H1 (cell line): ENCODE results near the gene KCNN4. TPM values are rescaled to one million over a fixed set of nuclear protein-coding genes. Genes with fewer than 3 reads are reported as not detected.

Experiments
- CTCF ChIA-PET: fragments of 300-600 bp; sonication (Branson Sonifier 250); formaldehyde crosslinking; loops from one replicate; lab custom pipeline; 2021; ENCODE audit not compliant: partially characterized antibody; lab: Charles Lee
- POLR2A ChIA-PET: fragments of 300-600 bp; sonication (Branson Sonifier 250); formaldehyde crosslinking; loops from one replicate; lab custom pipeline; 2021; ENCODE audit warnings: inconsistent platforms; ENCODE audit not compliant: partially characterized antibody; lab: Charles Lee
- DNase-seq, 2 experiments: peaks; one replicate each; pipeline versions ENCODE4 v3.0.0 to v3.0.0-alpha.2; 2010 to 2022; ENCODE audit warnings: low spot score in 2 of 2, low read depth in 1 of 2, mixed read lengths in 1 of 2
- FAIRE-seq: peaks from 2 replicates; lab custom pipeline; 2011; peaks lifted over from hg19 to GRCh38; lab: Jason Lieb, UNC
- H2AFZ ChIP-seq: 2 replicates; pipeline ENCODE4 v1.8.1; 2012; ENCODE audit warnings: low read length, inconsistent platforms
- H2AK5ac ChIP-seq: 2 replicates; pipeline ENCODE4 v1.6.1; 2013; ENCODE audit warnings: low read depth, low read length
- H2BK120ac ChIP-seq: replicated peaks from 2 replicates; pipeline ENCODE3; 2013; ENCODE audit warnings: low read depth, low read length, inconsistent platforms
- H2BK12ac ChIP-seq: 2 replicates; pipeline ENCODE4 v1.6.1; 2013; ENCODE audit warnings: low read depth, low read length
- H2BK15ac ChIP-seq: 2 replicates; pipeline ENCODE4 v1.6.1; 2013; ENCODE audit warnings: low read length
- H2BK20ac ChIP-seq: 2 replicates; pipeline ENCODE4 v1.6.1; 2013; ENCODE audit warnings: low read length
- H2BK5ac ChIP-seq: 2 replicates; pipeline ENCODE4 v1.6.1; 2013; ENCODE audit warnings: low read depth, low read length
- H3K14ac ChIP-seq: 2 replicates; pipeline ENCODE4 v1.6.1; 2013; ENCODE audit warnings: inconsistent platforms; ENCODE audit not compliant: insufficient read length
- H3K18ac ChIP-seq: 2 replicates; pipeline ENCODE4 v1.6.1; 2013; ENCODE audit warnings: low read length; ENCODE audit errors: extremely low read depth
- H3K23ac ChIP-seq: 2 replicates; pipeline ENCODE4 v1.6.1; 2013; ENCODE audit warnings: inconsistent platforms; ENCODE audit not compliant: insufficient read length
- H3K23me2 ChIP-seq: 2 replicates; pipeline ENCODE4 v1.6.1; 2013; ENCODE audit warnings: low read depth, low read length
- H3K27ac ChIP-seq: 2 replicates; pipeline ENCODE4 v1.6.1; 2011; ENCODE audit warnings: low read depth, low read length, inconsistent platforms
- H3K27me3 ChIP-seq, 4 experiments: replicated peaks in 1 of 4; 1 replicate in 1 of 4; 2 replicates in 3 of 4; pipeline versions ENCODE4 v1.6.1 to v1.8.1; 2011 to 2013; ENCODE audit warnings: low read length in 3 of 4, mild to moderate bottlenecking in 3 of 4, inconsistent platforms in 2 of 4, mixed read lengths in 2 of 4, moderate library complexity in 1 of 4; ENCODE audit not compliant: control insufficient read depth in 3 of 4, insufficient read depth in 3 of 4; ENCODE audit errors: extremely low read depth in 1 of 4
- H3K36me3 ChIP-seq, 4 experiments: 2 replicates each; pipeline versions ENCODE4 v1.6.1 to v1.8.1; 2011 to 2013; ENCODE audit warnings: mild to moderate bottlenecking in 4 of 4, low read length in 3 of 4, moderate library complexity in 2 of 4, control low read depth in 1 of 4, inconsistent platforms in 1 of 4; ENCODE audit not compliant: insufficient read depth in 4 of 4, control insufficient read depth in 2 of 4
- H3K4ac ChIP-seq: replicated peaks from 2 replicates; pipeline ENCODE3; 2013; ENCODE audit warnings: low read length, low read depth, mixed read lengths, inconsistent platforms; ENCODE audit not compliant: insufficient read length
- H3K4me1 ChIP-seq, 4 experiments: replicated peaks in 1 of 4; 1 replicate in 1 of 4; 2 replicates in 3 of 4; pipeline versions ENCODE4 v1.6.1 to v1.8.1; 2011 to 2013; ENCODE audit warnings: low read length in 3 of 4, inconsistent platforms in 2 of 4, mixed read lengths in 1 of 4; ENCODE audit not compliant: insufficient read depth in 4 of 4, control insufficient read depth in 3 of 4
- H3K4me2 ChIP-seq, 2 experiments: 2 replicates each; pipeline versions ENCODE4 v1.6.1 to v1.8.1; 2011 to 2013; ENCODE audit warnings: low read depth in 2 of 2, low read length in 2 of 2, control low read depth in 1 of 2, inconsistent platforms in 1 of 2, mild to moderate bottlenecking in 1 of 2; ENCODE audit not compliant: insufficient read depth in 1 of 2
- H3K4me3 ChIP-seq, 4 experiments: fragments of 200-600, 300-600 bp in 1 of 4; sonication (generic), shearing (Covaris generic), sonication (Bioruptor Twin) in 1 of 4; 2 replicates each; pipeline versions ENCODE4 v1.5.1 to v1.8.1; 2011 to 2016; ENCODE audit warnings: low read length in 4 of 4, low read depth in 3 of 4, control low read depth in 2 of 4, inconsistent platforms in 2 of 4, mild to moderate bottlenecking in 2 of 4, mixed read lengths in 1 of 4, moderate library complexity in 1 of 4; ENCODE audit not compliant: insufficient read depth in 2 of 4; ENCODE audit errors: extremely low read depth in 1 of 4
- H3K56ac ChIP-seq: replicated peaks from 2 replicates; pipeline ENCODE3; 2013; ENCODE audit warnings: low read depth, mild to moderate bottlenecking, mixed read lengths, low read length, inconsistent platforms; ENCODE audit not compliant: insufficient read length
- H3K79me1 ChIP-seq: 2 replicates; pipeline ENCODE4 v1.6.1; 2013; ENCODE audit warnings: low read depth, low read length, control low read depth
- H3K79me2 ChIP-seq, 2 experiments: 2 replicates each; pipeline versions ENCODE4 v1.6.1 to v1.8.1; 2012 to 2013; ENCODE audit warnings: low read length in 2 of 2, mild to moderate bottlenecking in 2 of 2, inconsistent platforms in 1 of 2; ENCODE audit not compliant: insufficient read depth in 2 of 2, control insufficient read depth in 1 of 2
- H3K9ac ChIP-seq, 4 experiments: replicated peaks in 1 of 4; 1 replicate in 1 of 4; 2 replicates in 3 of 4; pipeline versions ENCODE4 v1.6.1 to v1.8.1; 2011 to 2013; ENCODE audit warnings: low read depth in 3 of 4, low read length in 3 of 4, control low read depth in 2 of 4, mild to moderate bottlenecking in 2 of 4, moderate library complexity in 2 of 4, inconsistent platforms in 1 of 4; ENCODE audit errors: extremely low read depth in 1 of 4
- H3K9me3 ChIP-seq, 2 experiments: 2 replicates each; pipeline versions ENCODE4 v1.6.1 to v1.8.1; 2012 to 2013; ENCODE audit warnings: mild to moderate bottlenecking in 2 of 2, moderate library complexity in 2 of 2, control low read depth in 1 of 2, inconsistent platforms in 1 of 2, low read depth in 1 of 2, low read length in 1 of 2, mixed read lengths in 1 of 2; ENCODE audit not compliant: insufficient read depth in 2 of 2
- H4K20me1 ChIP-seq, 2 experiments: replicated peaks in 1 of 2; 2 replicates each; pipeline versions ENCODE3 to v1.8.1; 2011 to 2013; ENCODE audit warnings: inconsistent platforms in 2 of 2, low read length in 2 of 2, mild to moderate bottlenecking in 1 of 2; ENCODE audit not compliant: insufficient read depth in 2 of 2, control insufficient read depth in 1 of 2
- H4K5ac ChIP-seq: 2 replicates; pipeline ENCODE4 v1.6.1; 2013; ENCODE audit warnings: low read length, low read depth, mixed read lengths, inconsistent platforms; ENCODE audit not compliant: insufficient read length
- H4K8ac ChIP-seq: 2 replicates; pipeline ENCODE4 v1.8.0; 2013; ENCODE audit warnings: mild to moderate bottlenecking, moderate library complexity, low read length, inconsistent platforms; ENCODE audit not compliant: insufficient read depth; ENCODE audit errors: extremely low read depth
- H4K91ac ChIP-seq: replicated peaks from 2 replicates; pipeline ENCODE3; 2013; ENCODE audit warnings: low read length, mixed read lengths, inconsistent platforms; ENCODE audit not compliant: insufficient read length
- ASH2L ChIP-seq: fragments of 200-600, 300-600 bp; sonication (generic); IDR thresholded peaks from one replicate; pipeline ENCODE4 v1.7.1; 2017; ENCODE audit warnings: low read length
- CBX8 ChIP-seq: fragments of 300-800, 300-1000 bp; sonication (generic); IDR thresholded peaks from 2 replicates; pipeline ENCODE4 v1.7.1; 2016; ENCODE audit warnings: low read depth, low read length, borderline replicate concordance
- EP300 ChIP-seq, 2 experiments: IDR thresholded peaks; 1 replicate in 1 of 2; 2 replicates in 1 of 2; pipeline ENCODE4 v1.6.1; 2011 to 2012; ENCODE audit warnings: low read depth in 2 of 2, low read length in 2 of 2, mild to moderate bottlenecking in 2 of 2, borderline replicate concordance in 1 of 2, inconsistent platforms in 1 of 2, moderate library complexity in 1 of 2
- EZH2 ChIP-seq: fragments of 200-600 bp; sonication (generic); IDR thresholded peaks from 2 replicates; pipeline ENCODE4 v1.7.1; 2012; ENCODE audit warnings: low read depth, mild to moderate bottlenecking, moderate library complexity, low read length, inconsistent platforms; ENCODE audit not compliant: severe bottlenecking
- GABPA ChIP-seq: IDR thresholded peaks from 2 replicates; pipeline ENCODE4 v1.6.1; 2011; ENCODE audit warnings: mild to moderate bottlenecking, low read length, moderate library complexity, borderline replicate concordance; ENCODE audit not compliant: insufficient read depth
- MAFK ChIP-seq: IDR thresholded peaks from 2 replicates; pipeline ENCODE4 v1.6.1; 2012; ENCODE audit warnings: low read depth, mild to moderate bottlenecking, improper control_type of control experiment, low read length
- MAX ChIP-seq: IDR thresholded peaks from 2 replicates; pipeline ENCODE4 v1.6.1; 2012; ENCODE audit warnings: inconsistent platforms
- RFX5 ChIP-seq: IDR thresholded peaks from 2 replicates; pipeline ENCODE4 v1.6.1; 2011; ENCODE audit warnings: low read depth, low read length, improper control_type of control experiment, borderline replicate concordance
- SAP30 ChIP-seq: fragments of 300-600 bp; sonication (generic); IDR thresholded peaks from 2 replicates; pipeline ENCODE4 v1.7.1; 2012; ENCODE audit warnings: low read length, moderate library complexity, mild to moderate bottlenecking, inconsistent platforms; ENCODE audit not compliant: insufficient read depth, insufficient replicate concordance
- SIN3A ChIP-seq, 2 experiments: IDR thresholded peaks in 1 of 2; conservative IDR thresholded peaks in 1 of 2; 2 replicates each; pipeline ENCODE4 v1.6.1; 2011 to 2012; ENCODE audit warnings: low read length in 2 of 2, improper control_type of control experiment in 1 of 2, low read depth in 1 of 2, mild to moderate bottlenecking in 1 of 2
- TAF1 ChIP-seq: IDR thresholded peaks from 2 replicates; pipeline ENCODE4 v1.6.1; 2011; ENCODE audit warnings: mild to moderate bottlenecking, low read depth, low read length
- USF2 ChIP-seq: IDR thresholded peaks from 2 replicates; pipeline ENCODE4 v1.6.1; 2011; ENCODE audit warnings: low read length, improper control_type of control experiment
- WGBS, 2 experiments: shearing (Covaris generic) in 1 of 2; methylation state at CpG; one replicate each; pipeline versions ENCODE4 v1.1.6 to v1.1.7; 2013 to 2015; ENCODE audit warnings: low lambda C conversion rate in 2 of 2, mixed read lengths in 2 of 2, inconsistent platforms in 1 of 2, low coverage in 1 of 2, missing lambda C conversion rate in 1 of 2; ENCODE audit not compliant: insufficient replicate concordance in 2 of 2, insufficient coverage in 1 of 2, insufficient read length in 1 of 2; ENCODE audit errors: extremely low coverage in 1 of 2, missing lambda C conversion rate in 1 of 2; 5-methylcytosine and 5-hydroxymethylcytosine counted together
- polyA plus RNA-seq, 7 experiments: library from polyadenylated mRNA; depleted of rRNA in 3 of 7; stranded (reverse) in 5 of 7; unstranded in 2 of 7; fragments of >200 nt in 5 of 7; fragments of 200-250 nt in 2 of 7; gene quantifications; 1 replicate in 5 of 7; 2 replicates in 1 of 7; 4 replicates in 1 of 7; pipeline versions ENCODE4 v1.2.1 to v1.2.3, GENCODE V29; 2011 to 2013; ENCODE audit warnings: missing spikeins in 2 of 7, mixed read lengths in 2 of 7
- total RNA-seq: library from RNA; stranded (reverse); fragmentation: NEBNext Ultra II Directional; extraction: Animal tissue kit (Norgen Biotek cat#: 25700); gene quantifications from 2 replicates; pipeline ENCODE4 v1.2.1, GENCODE V29; 2021

KCNN4 gene
- total and polyA plus RNA-seq, 2 of the 8 experiments (the other 6 are each of a cell fraction or from before 2014, with no cell fraction given), result 0.78 to 1.5 TPM

- Histone ChIP-seq H3K79me2 (no peaks in the 10 kb centered on the region), H3K4me3 (no peak overlapping the region), H3K4me2 (no peak overlapping the region), H3K27ac (no peak overlapping the region), H2BK12ac (no peak overlapping the region), H4K91ac (no peak overlapping the region), H3K18ac (no peak overlapping the region), H4K20me1 (peaks cover 0 to 8% of the 10 kb centered on the region in 2 experiments), H3K9me3 (no peaks in the 10 kb centered on the region), H2BK5ac (no peak overlapping the region), H3K23ac (no peak overlapping the region), H3K23me2 (no peaks in the 10 kb centered on the region), H3K14ac (no peak overlapping the region), H4K8ac (peak overlapping the region; percentile 2), H2BK20ac (no peak overlapping the region), H4K5ac (no peak overlapping the region), H3K79me1 (no peaks in the 10 kb centered on the region), H3K4ac (no peak overlapping the region), H3K56ac (no peak overlapping the region), H3K9ac (no peak overlapping the region), H2BK120ac (no peak overlapping the region), H3K4me1 (no peaks in the 10 kb centered on the region), H2BK15ac (no peak overlapping the region), H3K36me3 (peaks cover 8 to 34% (median 19%) of the 10 kb centered on the region in 4 experiments; a peak in 6 of 8 replicates), H3K27me3 (no peaks in the 10 kb centered on the region), H2AK5ac (no peak overlapping the region), H2AFZ (no peak overlapping the region)
- CTCF ChIA-PET, result interaction anchor here (1.3 to 2.7 kb wide), 3 partner anchors 8 to 32 kb away, joined by 3 to 11 read pairs (median 8); no protein-coding TSS in a partner anchor
- DNase-seq, result no peak
- WGBS, 2 experiments, result 88% methylated on average over 12 of the region's 14 CpGs; no CpG with 5 or more reads in 1 of the 2 experiments
- POLR2A ChIA-PET, result no interaction called here
- FAIRE-seq, result no peak
- TF ChIP-seq SAP30 (no peak), ASH2L (no peak), TAF1 (no peak), USF2 (no peak), EZH2 (no peak), RFX5 (no peak), GABPA (no peak), EP300 (IDR thresholded peaks at IDR 0.05; ENCODE audit: borderline replicate concordance in 1 of 2, low read depth in 2 of 2, low read length in 2 of 2) (no peak), CBX8 (no peak), MAX (no peak), SIN3A (conservative IDR thresholded peaks at IDR 0.05 in 1 of 2, IDR thresholded peaks at IDR 0.05 in 1 of 2; ENCODE audit: low read depth in 1 of 2, low read length in 2 of 2) (no peak), MAFK (no peak)
Observed at GRCh38 chr19:43731346-43731745, 49.4 kb downstream of the KCNN4 start.
